ENCODE measurements around the gene PSG1. TPM values are rescaled to one million over a fixed set of nuclear protein-coding genes. Genes with fewer than 3 reads are reported as not detected.
"Not testable (repeated sequence)": the region's sequence is repeated elsewhere in the genome, so short reads cannot be mapped to it uniquely, and the experiment has no call there.

The PSG1 gene
- total RNA-seq, 3 donors from 2014 or later (not counting 1 experiment from before 2014, with no cell fraction given), result not detected

GRCh38 chr19:42832023-42832680, 47.4 kb downstream of the PSG1 start:
- H3K27me3 ChIP-seq (ENCODE audit: control insufficient read depth, insufficient read depth, low read length); H3K9me3 ChIP-seq (ENCODE audit: control insufficient read depth, insufficient read depth, low read length); H3K36me3 Mint-ChIP-seq; intact Hi-C loops (cut with micrococcal nuclease); ATAC-seq; DNase-seq; H3K4me3 Mint-ChIP-seq; H3K4me3 ChIP-seq (ENCODE audit: low read length); H3K36me3 ChIP-seq (ENCODE audit: control insufficient read depth, insufficient read depth, low read length); H3K27ac Mint-ChIP-seq; H3K9me3 Mint-ChIP-seq; H3K27ac ChIP-seq (ENCODE audit: low read length); H3K4me1 ChIP-seq (ENCODE audit: control insufficient read depth, insufficient read depth, low read length); H3K4me1 Mint-ChIP-seq: not testable (repeated sequence)
- 86% methylated on average over 2 of the region's 3 CpGs for WGBS (ENCODE audit: insufficient coverage)
- peaks cover 16 to 34% of the 10 kb centered on the region in 2 donors for H3K27me3 Mint-ChIP-seq (ENCODE audit: low read depth in 2 of 2)

DNA sequence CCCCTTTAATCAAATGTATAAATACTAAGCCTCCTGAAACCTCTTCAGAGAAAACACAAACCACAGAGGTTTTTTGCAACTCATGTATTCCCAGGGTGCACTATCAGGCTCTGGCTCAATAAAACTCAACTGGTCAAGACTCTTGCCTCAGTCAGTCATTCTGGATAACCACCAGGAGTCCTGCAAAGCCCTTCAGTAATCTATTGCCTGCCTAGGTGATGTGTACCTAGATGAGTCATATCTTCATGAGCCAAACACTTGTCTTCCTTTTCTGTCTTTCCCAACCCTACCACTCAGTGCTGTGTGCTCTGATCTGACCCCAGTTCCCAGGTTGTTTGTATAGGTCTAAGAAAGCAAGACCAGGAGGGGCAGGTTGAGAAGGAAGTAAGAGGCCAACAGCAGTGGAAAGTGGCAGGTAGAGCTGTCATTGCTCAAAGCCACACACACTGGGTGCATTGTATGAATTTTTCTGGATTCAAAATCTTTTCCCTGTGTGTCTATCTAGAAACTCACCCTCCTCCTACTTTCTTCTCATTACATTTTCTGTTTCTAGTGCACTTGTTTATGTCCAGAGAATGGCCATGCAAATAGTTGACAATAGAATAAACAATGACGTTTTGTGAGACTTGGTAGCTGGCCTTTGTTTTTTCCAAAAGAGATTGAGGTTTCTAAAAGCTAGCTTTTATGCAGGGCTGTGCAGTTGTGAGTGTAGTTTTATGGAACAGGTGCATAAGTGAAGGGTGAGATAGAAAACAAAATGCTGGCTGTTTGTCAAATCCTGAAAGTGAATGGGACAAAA, 48.1 kb downstream of the PSG1 start:
- no peak overlapping the region for H3K27ac ChIP-seq (ENCODE audit: low read length)
- no peaks in the 10 kb centered on the region for H3K27me3 ChIP-seq (ENCODE audit: control insufficient read depth, insufficient read depth, low read length)
- intact Hi-C loops (cut with micrococcal nuclease), result no loop called here
- no peaks in the 10 kb centered on the region for H3K36me3 ChIP-seq (ENCODE audit: control insufficient read depth, insufficient read depth, low read length)
- Mint-ChIP-seq H3K36me3 (no peaks in the 10 kb centered on the region), H3K4me3 (no peak overlapping the region), H3K27me3 (ENCODE audit: low read depth in 2 of 2) (peaks cover 16 to 34% of the 10 kb centered on the region in 2 donors), H3K4me1 (no peaks in the 10 kb centered on the region), H3K9me3 (no peaks in the 10 kb centered on the region), H3K27ac (no peak overlapping the region)
- H3K9me3 ChIP-seq (ENCODE audit: control insufficient read depth, insufficient read depth, low read length), result no peaks in the 10 kb centered on the region
- H3K4me3 ChIP-seq (ENCODE audit: low read length), result no peak overlapping the region
- H3K4me1 ChIP-seq (ENCODE audit: control insufficient read depth, insufficient read depth, low read length), result no peaks in the 10 kb centered on the region
- WGBS (ENCODE audit: insufficient coverage), result 67% methylated on average over 1 of the region's 1 CpG
- DNase-seq (no peak), ATAC-seq (no peak)
- TF ChIP-seq, protein P1, sequence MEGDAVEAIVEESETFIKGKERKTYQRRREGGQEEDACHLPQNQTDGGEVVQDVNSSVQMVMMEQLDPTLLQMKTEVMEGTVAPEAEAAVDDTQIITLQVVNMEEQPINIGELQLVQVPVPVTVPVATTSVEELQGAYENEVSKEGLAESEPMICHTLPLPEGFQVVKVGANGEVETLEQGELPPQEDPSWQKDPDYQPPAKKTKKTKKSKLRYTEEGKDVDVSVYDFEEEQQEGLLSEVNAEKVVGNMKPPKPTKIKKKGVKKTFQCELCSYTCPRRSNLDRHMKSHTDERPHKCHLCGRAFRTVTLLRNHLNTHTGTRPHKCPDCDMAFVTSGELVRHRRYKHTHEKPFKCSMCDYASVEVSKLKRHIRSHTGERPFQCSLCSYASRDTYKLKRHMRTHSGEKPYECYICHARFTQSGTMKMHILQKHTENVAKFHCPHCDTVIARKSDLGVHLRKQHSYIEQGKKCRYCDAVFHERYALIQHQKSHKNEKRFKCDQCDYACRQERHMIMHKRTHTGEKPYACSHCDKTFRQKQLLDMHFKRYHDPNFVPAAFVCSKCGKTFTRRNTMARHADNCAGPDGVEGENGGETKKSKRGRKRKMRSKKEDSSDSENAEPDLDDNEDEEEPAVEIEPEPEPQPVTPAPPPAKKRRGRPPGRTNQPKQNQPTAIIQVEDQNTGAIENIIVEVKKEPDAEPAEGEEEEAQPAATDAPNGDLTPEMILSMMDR (IDR thresholded peaks at IDR 0.05), result no peak

DNA sequence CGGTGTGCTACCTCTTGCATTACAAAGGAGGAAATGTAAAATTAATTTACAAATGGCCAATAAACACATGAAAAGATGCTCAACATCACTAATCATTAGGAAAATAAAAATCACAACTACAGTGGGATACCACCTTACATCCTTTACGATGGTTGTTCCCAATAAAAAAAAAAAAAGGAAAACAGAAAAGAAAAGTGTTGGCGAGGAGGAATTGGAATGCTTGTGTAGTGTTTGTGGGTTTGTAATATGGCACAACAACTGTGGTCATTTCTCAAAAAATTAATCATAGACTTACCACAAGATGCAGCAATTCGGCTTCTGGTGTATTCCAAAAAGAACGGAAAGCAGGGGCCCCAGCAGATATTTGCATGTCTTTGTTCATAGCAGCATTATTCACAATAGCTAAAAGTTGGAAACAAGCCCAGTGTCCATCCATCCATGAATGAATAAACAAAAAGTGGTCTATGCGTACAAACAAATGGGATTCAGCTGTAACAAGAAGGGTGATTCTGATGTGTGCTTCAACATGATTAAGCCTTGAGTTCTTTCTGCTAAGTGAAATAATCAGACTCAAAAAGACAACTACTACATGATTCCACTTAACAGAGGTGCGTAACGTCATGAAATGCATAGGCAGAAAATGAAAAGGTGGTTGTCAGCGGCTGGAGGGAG, 58.1 kb downstream of the PSG1 start:
- H3K9me3 ChIP-seq (ENCODE audit: control insufficient read depth, insufficient read depth, low read length); H3K4me3 ChIP-seq (ENCODE audit: low read length); intact Hi-C loops (cut with micrococcal nuclease); H3K36me3 ChIP-seq (ENCODE audit: control insufficient read depth, insufficient read depth, low read length); H3K9me3 Mint-ChIP-seq; ATAC-seq; H3K36me3 Mint-ChIP-seq; H3K4me1 Mint-ChIP-seq; DNase-seq; H3K4me3 Mint-ChIP-seq; H3K27me3 ChIP-seq (ENCODE audit: control insufficient read depth, insufficient read depth, low read length); H3K4me1 ChIP-seq (ENCODE audit: control insufficient read depth, insufficient read depth, low read length); H3K27ac ChIP-seq (ENCODE audit: low read length); H3K27ac Mint-ChIP-seq: not testable (repeated sequence)
- WGBS (ENCODE audit: insufficient coverage), result 67% methylated on average over 3 of the region's 9 CpGs
- peaks cover 10 to 16% of the 10 kb centered on the region in 2 donors for H3K27me3 Mint-ChIP-seq (ENCODE audit: low read depth in 2 of 2)

GRCh38 chr19:42819960-42820650, 59.4 kb downstream of the PSG1 start:
- H3K27ac Mint-ChIP-seq; H3K4me3 Mint-ChIP-seq; intact Hi-C loops (cut with micrococcal nuclease); H3K4me1 ChIP-seq (ENCODE audit: control insufficient read depth, insufficient read depth, low read length); H3K36me3 ChIP-seq (ENCODE audit: control insufficient read depth, insufficient read depth, low read length); ATAC-seq; H3K9me3 ChIP-seq (ENCODE audit: control insufficient read depth, insufficient read depth, low read length); H3K9me3 Mint-ChIP-seq; DNase-seq; H3K36me3 Mint-ChIP-seq; H3K4me3 ChIP-seq (ENCODE audit: low read length); H3K27me3 ChIP-seq (ENCODE audit: control insufficient read depth, insufficient read depth, low read length); H3K4me1 Mint-ChIP-seq; H3K27ac ChIP-seq (ENCODE audit: low read length): not testable (repeated sequence)
- peaks cover 6 to 17% of the 10 kb centered on the region in 2 donors for H3K27me3 Mint-ChIP-seq (ENCODE audit: low read depth in 2 of 2)
- WGBS (ENCODE audit: insufficient coverage), result 81% methylated on average over 4 of the region's 5 CpGs
